ENCODE data around the gene MMP19. TPM values are rescaled to one million over a fixed set of nuclear protein-coding genes. Genes with fewer than 3 reads are reported as not detected.

The MMP19 gene
- total RNA-seq, 1 experiment from 2014 or later = 2.3 TPM

DNA sequence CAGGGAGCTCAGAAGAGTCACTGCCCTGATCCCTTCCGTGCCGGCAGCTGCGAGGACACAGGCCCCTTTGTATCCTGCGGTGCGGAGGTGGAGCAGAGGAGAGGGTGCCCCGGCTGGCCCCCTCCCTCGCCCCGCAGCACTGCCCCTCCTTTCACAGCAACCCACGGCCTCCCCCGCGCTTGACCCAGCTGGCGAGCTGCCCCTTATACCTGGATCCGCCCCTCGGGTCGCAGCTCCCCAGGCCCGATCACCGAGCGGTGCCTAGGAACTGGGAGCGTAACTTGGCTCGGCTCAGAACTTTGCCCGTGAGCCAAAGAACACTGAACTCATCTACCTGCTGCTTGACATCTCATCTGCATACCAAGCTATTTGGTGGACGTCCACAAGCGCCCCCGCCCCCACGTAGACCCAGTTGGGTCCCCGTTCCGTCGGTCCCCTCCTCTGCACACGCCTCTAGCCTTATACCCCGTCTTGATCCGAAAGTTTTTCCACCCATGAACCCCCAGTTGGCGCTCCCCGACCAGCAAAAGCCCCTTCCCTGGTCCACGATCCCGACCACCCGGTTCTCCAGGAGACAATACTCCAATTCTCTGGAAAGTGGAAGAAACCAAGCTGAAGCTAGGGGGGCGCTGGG is 12.7 kb downstream of the MMP19 start (continued):
- TF ChIP-seq SP1 (IDR thresholded peaks at IDR 0.05; ENCODE audit: low read depth) (no peak), JUND (IDR thresholded peaks at IDR 0.05) (no peak), POLR2A (IDR thresholded peaks at IDR 0.05; ENCODE audit: borderline replicate concordance, extremely low read depth, insufficient read depth, insufficient read length) (no peak), POLR2AphosphoS5 (IDR thresholded peaks at IDR 0.05; ENCODE audit: low read depth, low read length) (peak; percentile 42; the same call in 1 of the 2 replicates), EGR1 (IDR thresholded peaks at IDR 0.05; ENCODE audit: low read depth) (peak; percentile 46; the same call in 1 of the 2 replicates)

DNA sequence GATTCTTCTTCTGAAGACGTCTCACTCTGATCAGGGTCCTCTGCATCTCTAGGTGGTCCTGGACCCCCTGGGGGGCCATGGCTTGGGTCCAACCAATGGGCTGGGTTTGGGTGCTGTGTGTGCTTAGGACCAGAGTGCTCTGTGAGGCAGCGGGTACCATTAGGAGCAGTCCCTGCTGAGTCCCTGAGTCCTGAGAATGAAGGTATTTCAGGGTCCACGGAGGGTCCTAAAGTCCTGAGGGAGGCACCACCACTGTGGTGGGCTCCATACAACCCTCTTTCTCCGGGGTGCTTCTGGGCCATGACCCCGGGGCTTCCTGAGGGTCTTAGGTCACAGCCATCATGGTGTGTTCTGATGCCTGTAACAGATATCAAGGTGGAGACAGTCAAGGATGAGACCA is 14.4 kb downstream of the MMP19 start:
- H3K9me3 ChIP-seq (ENCODE audit: control insufficient read depth in 1 of 2, insufficient read depth in 1 of 2, low read depth in 1 of 2, low read length in 2 of 2) = no peaks in the 10 kb centered on the region
- no peaks in the 10 kb centered on the region for H4K20me1 ChIP-seq (ENCODE audit: insufficient read depth)
- peaks cover 64% of the 10 kb centered on the region for H3K79me2 ChIP-seq (ENCODE audit: insufficient read depth, low read length)
- peaks cover 5 to 17% of the 10 kb centered on the region in 2 experiments; a peak in 2 of 4 replicates for H3K36me3 ChIP-seq (ENCODE audit: control insufficient read depth in 1 of 2, insufficient read depth in 2 of 2, low read length in 2 of 2)
- H3K4me1 ChIP-seq (ENCODE audit: control insufficient read depth in 1 of 2, insufficient read depth in 2 of 2, low read length in 2 of 2) = peaks cover 16 to 29% of the 10 kb centered on the region in 2 experiments; a peak in 3 of 4 replicates
- intact Hi-C loops (cut with micrococcal nuclease) = loop anchor here (2.0 kb wide), 1 partner anchor 98 kb away; the partner anchor contains the start of gene PYM1
- peak overlapping the region; percentile 87 for H3K4me2 ChIP-seq (ENCODE audit: low read length)
- peak overlapping the region; percentile 93 to 97 for H3K4me3 ChIP-seq (replicated peaks in 1 of 2; ENCODE audit: low read depth in 1 of 2, low read length in 2 of 2)
- ChIA-PET POLR2A (interaction anchor here (0.6 to 3.4 kb wide), 5 partner anchors 8 to 104 kb away, joined by 4 to 59 read pairs (median 7); partner anchors contain the start of genes ORMDL2 and SARNP), CTCF (interaction anchor here (1.6 to 2.1 kb wide), 2 partner anchors 10 to 168 kb away, joined by 4 to 14 read pairs; partner anchors contain the start of genes ORMDL2 and SARNP), RAD21 (ENCODE audit: low non-redundant PET in 1 of 2, low total read pairs in 2 of 2, uncharacterized antibody in 2 of 2, unreplicated experiment in 2 of 2) (interaction anchor here in 1 of 2 experiments (1.7 kb wide), 1 partner anchor 102 kb away, joined by 4 read pairs; no protein-coding TSS in a partner anchor)
- H3K9me2 ChIP-seq (ENCODE audit: insufficient read depth) = no peaks in the 10 kb centered on the region
- H3K27me3 ChIP-seq (ENCODE audit: insufficient read depth, low read length) = no peaks in the 10 kb centered on the region
- H2AFZ ChIP-seq (ENCODE audit: low read depth, low read length, poor library complexity, severe bottlenecking) = no peak overlapping the region
- DNase-seq (ENCODE audit: low read depth, low spot score) = no peak
- H3K27ac ChIP-seq (ENCODE audit: low read depth, low read length) = peak overlapping the region; percentile 87
- peak overlapping the region; percentile 85 for H3K9ac ChIP-seq (ENCODE audit: low read length)
- TF ChIP-seq, protein P1, sequence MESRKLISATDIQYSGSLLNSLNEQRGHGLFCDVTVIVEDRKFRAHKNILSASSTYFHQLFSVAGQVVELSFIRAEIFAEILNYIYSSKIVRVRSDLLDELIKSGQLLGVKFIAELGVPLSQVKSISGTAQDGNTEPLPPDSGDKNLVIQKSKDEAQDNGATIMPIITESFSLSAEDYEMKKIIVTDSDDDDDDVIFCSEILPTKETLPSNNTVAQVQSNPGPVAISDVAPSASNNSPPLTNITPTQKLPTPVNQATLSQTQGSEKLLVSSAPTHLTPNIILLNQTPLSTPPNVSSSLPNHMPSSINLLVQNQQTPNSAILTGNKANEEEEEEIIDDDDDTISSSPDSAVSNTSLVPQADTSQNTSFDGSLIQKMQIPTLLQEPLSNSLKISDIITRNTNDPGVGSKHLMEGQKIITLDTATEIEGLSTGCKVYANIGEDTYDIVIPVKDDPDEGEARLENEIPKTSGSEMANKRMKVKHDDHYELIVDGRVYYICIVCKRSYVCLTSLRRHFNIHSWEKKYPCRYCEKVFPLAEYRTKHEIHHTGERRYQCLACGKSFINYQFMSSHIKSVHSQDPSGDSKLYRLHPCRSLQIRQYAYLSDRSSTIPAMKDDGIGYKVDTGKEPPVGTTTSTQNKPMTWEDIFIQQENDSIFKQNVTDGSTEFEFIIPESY (IDR thresholded peaks at IDR 0.05; ENCODE audit: extremely low read depth, insufficient replicate concordance, low read length) = no peak
- no peak for TF ChIP-seq EZH2 (IDR thresholded peaks at IDR 0.05)
- TF ChIP-seq CBX3 (IDR thresholded peaks at IDR 0.05; ENCODE audit: low read depth) = no peak
- no peak for TF ChIP-seq RAD21 (IDR thresholded peaks at IDR 0.05; ENCODE audit: low read depth)
- no peak for TF ChIP-seq JUND (IDR thresholded peaks at IDR 0.05)
- TF ChIP-seq TCF7L2 (IDR thresholded peaks at IDR 0.05; ENCODE audit: borderline replicate concordance, extremely low read depth, insufficient read depth, insufficient read length) = no peak
- TF ChIP-seq CEBPB (IDR thresholded peaks at IDR 0.05; ENCODE audit: low read depth) = no peak
- TF ChIP-seq, protein P2, sequence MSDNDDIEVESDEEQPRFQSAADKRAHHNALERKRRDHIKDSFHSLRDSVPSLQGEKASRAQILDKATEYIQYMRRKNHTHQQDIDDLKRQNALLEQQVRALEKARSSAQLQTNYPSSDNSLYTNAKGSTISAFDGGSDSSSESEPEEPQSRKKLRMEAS (IDR thresholded peaks at IDR 0.05) = no peak
- no peak for TF ChIP-seq FOSL1 (IDR thresholded peaks at IDR 0.05; ENCODE audit: low read depth)
- no peak for TF ChIP-seq POLR2A (IDR thresholded peaks at IDR 0.05; ENCODE audit: borderline replicate concordance, extremely low read depth, insufficient read depth, insufficient read length)
- TF ChIP-seq EGR1 (IDR thresholded peaks at IDR 0.05; ENCODE audit: low read depth) = no peak
- no peak for TF ChIP-seq CTCF (IDR thresholded peaks at IDR 0.05 in 2 of 3, conservative IDR thresholded peaks at IDR 0.05 in 1 of 3; ENCODE audit: borderline replicate concordance in 1 of 3, insufficient read depth in 1 of 3, low read depth in 2 of 3, low read length in 2 of 3)
- TF ChIP-seq, protein P3, sequence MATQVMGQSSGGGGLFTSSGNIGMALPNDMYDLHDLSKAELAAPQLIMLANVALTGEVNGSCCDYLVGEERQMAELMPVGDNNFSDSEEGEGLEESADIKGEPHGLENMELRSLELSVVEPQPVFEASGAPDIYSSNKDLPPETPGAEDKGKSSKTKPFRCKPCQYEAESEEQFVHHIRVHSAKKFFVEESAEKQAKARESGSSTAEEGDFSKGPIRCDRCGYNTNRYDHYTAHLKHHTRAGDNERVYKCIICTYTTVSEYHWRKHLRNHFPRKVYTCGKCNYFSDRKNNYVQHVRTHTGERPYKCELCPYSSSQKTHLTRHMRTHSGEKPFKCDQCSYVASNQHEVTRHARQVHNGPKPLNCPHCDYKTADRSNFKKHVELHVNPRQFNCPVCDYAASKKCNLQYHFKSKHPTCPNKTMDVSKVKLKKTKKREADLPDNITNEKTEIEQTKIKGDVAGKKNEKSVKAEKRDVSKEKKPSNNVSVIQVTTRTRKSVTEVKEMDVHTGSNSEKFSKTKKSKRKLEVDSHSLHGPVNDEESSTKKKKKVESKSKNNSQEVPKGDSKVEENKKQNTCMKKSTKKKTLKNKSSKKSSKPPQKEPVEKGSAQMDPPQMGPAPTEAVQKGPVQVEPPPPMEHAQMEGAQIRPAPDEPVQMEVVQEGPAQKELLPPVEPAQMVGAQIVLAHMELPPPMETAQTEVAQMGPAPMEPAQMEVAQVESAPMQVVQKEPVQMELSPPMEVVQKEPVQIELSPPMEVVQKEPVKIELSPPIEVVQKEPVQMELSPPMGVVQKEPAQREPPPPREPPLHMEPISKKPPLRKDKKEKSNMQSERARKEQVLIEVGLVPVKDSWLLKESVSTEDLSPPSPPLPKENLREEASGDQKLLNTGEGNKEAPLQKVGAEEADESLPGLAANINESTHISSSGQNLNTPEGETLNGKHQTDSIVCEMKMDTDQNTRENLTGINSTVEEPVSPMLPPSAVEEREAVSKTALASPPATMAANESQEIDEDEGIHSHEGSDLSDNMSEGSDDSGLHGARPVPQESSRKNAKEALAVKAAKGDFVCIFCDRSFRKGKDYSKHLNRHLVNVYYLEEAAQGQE (IDR thresholded peaks at IDR 0.05; ENCODE audit: low read depth) = no peak
- no peak for TF ChIP-seq POLR2AphosphoS5 (IDR thresholded peaks at IDR 0.05; ENCODE audit: low read depth, low read length)
- no peak for TF ChIP-seq SP1 (IDR thresholded peaks at IDR 0.05; ENCODE audit: low read depth)
- TF ChIP-seq ZFX (IDR thresholded peaks at IDR 0.05) = no peak
- ATAC-seq = no peak
- BruUV-seq (replicated peaks) = no TSS peak
